Middle frontal gyrus (tissue), 1 donor: ENCODE results near the gene MOB2.

Experiments used
- DNase-seq: peaks from one replicate; pipeline ENCODE4 v3.0.0-alpha.2; 2015; ENCODE audit warnings: low spot score; ENCODE audit errors: extremely low spot score

The MOB2 gene

DNA sequence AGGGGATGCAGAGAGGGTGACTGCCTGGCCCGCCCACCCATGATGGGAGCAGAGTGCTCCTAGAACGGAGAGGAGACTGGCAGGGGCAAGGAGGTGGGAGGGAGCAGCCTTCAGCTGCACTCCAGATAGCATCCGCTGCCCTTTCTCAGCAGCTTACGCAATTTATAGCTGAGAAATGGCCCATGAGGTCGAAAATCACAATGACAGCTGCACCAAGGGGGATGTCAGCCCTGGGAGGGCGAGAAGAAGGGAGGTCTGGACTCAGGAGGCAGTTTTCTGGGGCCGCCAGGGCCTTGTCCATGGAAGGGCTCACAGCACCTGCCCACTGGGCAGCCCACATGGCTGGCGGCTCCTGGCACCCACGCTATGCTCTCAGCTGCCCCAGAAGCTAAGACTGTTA lies 17.6 kb upstream of the MOB2 start:
- DNase-seq: no peak

DNA sequence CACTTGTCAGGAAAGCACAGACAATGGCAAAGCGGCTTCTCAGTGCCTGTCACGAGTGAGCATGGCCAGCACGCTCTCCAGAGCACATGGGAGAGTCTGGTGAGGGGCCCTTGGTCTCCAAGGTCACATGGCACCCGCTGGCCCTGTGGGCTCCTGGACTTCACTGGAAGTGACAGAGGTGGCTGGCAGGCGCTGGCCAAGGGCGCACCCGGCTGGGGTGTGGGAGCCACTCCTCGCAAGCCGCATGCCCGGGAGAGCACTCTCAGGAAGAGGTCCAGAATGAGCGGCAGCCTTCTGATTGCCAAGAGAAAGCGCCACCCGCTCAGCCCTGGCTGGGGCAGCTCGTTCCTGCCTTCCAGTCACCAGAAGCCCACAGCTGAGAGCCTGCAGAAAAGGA lies 17.1 kb upstream of the MOB2 start:
- no peak for DNase-seq

DNA sequence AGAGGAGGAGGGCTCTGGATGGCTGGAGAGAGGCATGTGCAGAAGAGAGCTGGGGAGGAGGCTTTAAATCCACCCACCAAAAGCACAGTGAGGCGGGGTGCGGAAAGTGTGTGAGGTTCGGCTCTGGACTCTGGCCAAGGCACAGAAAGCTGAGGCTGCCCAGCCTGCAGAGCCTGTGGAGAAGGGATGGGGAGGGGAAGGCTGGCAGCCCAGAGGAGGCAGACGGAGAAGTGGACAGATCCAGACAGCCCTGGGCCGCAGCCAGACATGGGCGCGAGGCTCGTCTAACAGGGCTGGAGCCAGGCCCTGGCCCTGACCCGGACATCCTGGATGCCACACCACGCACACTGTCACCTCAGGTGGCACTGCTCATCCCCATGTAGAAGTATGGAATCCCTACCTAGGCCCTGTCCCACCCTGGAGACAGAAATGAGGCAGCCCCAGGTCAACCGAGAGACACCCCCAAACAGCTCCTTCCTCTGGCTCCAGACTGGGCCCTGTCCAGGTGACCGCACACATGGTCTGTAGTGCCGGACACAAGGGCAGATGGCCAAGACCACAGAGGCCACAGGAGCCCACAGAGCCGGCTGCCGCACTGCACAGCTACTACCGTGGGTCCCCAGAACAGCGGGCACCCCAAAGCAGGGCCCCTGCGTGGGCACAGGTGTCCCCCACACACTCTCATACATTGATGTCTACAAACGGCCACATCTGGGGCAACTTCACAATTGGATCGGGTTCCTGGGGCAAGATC lies 16.6 kb upstream of the MOB2 start:
- peak; percentile 61 for DNase-seq

DNA sequence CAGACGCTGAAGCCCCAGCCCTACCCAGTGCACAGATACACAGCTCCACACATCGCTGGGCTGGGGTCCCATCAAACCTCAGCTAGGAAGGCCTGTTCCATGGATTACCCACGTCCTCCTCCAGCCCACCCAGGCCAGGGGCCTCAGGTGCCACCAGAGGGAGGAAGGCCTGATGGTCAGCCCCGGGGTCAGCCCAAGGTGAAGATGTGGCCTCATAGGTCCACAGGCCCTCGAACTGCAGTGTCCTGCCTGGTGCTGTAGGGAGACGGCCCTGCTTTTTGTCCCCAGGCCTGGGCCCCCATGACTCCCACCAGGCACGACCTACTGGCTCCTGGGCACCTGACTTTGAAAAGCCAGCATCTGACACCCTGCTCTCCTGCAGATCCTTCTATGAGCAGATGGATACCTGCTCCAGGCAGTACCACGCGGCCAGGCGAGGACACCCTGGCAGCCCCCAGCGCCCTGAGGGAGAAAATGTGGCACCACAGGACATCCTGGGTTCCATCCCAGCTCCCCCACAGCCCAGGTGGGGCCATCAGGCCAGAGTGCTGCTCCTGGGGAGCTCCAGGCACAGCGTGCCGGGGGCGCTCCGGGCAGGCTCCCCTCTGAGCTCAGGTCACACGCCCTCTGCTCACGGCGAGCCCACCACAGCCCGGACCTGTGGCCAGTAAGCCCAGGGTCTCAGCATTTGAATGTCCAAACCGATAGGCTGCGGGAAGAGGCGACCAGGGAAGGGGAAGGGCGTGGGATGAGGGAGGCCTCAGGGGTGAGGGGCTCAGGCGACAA lies 15.8 kb upstream of the MOB2 start:
- DNase-seq: no peak

DNA sequence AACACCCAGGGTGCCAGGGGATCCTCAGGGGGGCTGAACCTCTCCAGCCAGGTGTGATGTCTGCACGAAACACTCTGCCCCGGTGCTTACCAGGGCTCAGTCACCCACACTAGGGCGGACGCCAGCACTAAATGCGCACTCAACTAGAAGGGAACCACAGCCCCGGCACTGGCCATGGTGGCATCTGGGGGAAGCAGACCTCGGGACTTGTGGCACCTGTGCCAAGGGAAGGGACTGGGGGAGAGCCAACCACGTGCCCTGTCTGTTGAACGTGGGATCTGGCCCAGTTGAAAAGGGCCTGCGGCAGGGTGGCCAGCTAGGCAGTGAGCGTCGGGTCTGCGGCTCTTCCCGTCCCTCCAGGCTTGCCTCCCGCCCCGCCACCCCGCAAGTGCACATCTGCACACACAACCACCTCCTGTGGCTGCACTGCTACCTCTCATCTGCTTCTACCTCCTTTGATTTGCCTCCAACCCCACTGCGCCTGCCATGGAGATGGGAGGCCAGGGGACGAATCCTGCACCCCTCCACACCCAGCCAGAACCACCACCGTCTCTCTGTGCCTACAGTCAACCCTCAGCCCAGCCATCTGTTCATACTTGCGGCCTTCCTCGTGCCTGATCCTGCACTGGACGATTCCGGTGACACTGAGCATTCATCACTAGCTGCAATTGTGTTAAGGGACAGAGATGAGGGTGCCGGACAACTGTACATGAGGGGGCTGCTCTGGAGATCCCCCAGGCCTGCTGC lies 15.0 kb upstream of the MOB2 start:
- DNase-seq: no peak

DNA sequence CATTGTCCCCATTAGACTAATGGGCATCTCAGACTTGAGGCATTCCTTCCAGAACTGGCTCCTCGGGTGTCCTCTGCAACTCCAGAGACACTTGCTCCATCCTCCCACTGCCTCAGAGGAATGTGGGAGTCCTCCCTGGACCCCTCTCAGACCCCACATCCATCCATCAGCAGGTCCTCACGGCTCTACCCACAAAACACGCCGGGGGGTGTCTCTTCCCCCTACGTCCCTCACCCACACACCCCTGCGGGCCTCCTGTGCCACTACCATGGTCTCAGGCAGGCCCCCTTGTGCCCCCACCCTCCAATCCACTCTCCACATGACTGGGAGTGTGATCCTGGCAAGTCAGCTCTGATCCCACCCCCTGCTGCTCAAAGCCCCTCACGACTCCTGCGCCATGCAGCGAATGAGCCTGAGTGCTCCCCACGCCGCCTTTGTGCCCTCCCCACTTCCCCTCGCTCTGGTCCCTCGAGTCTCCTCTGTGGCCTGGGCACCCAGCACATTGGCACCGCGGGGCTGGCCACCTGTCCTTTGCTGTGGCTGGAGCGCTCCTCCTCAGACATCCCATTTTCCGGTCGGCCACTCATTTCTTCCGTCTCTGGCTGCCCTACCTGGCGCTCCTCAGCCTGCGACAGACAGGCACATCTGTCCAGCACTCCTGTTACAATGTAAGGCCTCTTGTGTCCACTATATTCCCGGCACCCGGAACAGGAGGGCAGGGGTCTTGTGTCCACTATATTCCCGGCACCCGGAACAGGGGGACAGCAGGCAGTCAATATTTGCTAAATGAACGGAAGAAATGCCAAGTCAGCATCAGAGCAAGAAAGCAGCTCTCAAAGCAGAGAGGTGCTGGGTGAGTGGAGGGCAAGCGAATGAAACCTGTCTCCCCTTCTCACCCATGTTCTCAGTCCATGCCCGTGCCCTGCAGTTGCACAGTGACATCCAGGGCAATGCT lies 14.2 kb upstream of the MOB2 start:
- no peak for DNase-seq

DNA sequence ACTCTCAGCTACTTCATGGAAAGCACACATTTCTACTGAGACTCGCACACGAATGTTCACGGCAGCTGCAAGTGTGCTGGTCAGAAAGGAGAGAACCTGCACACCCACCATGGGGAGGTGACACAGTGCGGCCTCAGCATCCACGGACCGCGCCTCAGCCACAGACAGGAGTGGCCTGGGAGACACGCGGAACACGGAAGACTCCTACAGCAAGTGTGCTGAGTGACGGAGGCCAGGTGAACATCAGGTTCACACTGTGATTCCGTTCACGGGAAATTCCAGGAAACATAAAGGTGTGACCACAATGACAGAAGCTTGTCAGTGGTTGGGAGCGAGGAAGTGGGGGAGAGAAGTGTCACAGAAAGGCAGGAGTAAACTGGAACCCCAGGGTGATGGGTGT lies 13.3 kb upstream of the MOB2 start:
- no peak for DNase-seq

DNA sequence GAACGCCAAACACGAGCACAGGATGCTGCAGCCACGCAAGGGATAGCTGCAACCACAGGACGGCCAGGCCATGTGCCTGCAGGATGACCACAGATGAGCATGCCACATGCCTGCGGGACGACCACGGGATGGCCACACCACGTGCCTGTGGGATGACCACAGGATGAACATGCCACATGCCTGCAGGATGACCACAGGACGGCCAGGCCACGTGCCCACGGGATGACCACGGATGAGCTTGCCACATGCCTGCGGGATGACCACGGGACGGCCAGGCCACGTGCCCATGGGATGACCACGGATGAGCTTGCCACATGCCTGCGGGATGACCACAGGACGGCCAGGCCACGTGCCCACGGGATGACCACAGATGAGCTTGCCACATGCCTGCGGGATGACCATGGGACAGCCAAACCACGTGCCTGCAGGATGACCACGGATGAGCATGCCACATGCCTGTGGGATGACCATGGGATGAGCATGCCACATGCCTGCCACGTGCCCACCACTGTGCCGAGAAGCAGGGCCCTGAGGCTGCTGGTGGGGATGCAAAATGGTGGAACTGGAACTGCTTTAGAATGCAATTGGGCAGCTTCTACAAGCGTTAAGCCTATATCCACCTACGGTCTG lies 12.8 kb upstream of the MOB2 start:
- DNase-seq: no peak

DNA sequence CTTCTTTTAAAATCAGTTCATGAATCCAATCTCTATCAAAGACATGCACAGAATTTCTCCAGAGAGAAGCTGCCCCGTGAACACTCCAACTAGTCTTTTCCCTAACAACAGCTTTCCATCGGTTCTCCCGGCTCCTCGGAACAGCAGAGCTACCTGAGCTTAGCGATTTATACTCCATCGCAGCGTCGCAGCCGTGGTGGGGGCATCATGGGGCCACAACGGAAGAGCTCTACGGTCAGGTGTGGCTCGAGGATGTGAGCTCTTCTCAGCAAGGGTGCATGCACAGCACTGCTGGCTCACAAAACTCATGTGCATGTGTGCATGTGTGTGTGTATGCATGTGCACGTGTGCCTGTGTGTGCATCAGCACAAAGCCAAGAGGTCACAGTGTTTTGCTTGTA lies 11.7 kb upstream of the MOB2 start:
- no peak for DNase-seq

DNA sequence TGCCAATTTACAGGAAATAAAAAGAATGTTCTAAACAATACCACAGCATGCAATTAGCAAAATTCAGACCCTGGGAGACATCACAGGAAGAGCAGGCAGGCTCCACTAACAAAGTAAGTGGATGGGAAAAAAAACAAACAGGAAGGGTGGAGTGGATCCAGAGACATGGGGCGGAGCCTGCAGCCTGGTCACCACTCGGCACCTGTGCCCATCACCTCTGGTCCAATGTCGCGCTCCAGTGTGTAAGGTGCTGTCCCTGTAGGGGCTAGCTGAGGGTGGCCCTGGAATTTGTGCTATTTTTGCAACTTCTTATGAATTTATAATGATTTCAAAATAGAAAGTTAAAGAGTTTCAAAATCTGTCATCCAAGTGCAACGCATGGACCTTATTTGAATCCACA lies 11.0 kb upstream of the MOB2 start:
- DNase-seq: no peak

DNA sequence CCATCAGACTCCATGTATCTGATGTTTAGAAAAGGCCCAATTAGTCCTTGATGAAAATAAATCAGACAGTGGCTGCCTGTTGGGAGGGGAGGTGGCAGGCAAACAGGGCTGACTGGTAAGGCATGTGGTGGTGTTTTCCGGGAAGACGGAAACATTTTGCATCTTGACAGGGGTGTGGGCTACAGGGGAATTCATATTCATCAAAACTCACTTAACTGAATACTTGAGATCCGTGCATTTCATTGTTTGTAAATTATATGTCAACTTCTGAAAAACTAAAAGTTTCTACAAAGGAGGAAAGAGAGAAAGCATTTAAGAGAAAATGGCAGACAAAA lies 10.1 kb upstream of the MOB2 start:
- DNase-seq: no peak

DNA sequence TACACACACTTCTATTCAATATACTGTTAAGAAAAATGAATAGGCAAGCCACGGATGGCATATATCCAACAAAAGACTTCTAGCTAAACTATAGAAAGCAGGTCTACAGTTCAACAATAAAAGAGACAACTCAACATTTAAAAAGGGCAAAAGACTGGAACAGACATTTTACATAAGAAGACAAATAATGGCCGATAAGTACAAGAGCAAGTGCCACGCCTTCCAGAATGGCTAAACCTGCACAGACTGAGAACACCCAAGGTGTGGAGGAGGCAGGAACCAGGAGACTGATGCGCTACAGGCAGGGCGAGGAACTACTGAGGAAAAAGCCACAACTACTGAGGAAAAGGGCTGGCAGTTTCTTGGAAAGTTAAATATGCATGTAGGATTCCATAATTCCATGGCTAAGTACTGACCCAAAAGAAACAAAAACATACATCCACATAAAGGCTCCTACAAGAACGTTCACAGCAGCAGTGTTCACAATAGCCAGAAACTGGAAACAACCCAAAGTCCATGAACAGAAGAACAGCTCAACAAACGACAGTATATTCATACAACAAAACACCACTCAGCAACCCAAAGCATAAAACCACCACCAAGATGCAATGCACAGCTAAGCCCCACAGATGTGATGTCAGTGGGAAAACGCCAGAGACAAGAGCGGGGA lies 9.6 kb upstream of the MOB2 start:
- no peak for DNase-seq

DNA sequence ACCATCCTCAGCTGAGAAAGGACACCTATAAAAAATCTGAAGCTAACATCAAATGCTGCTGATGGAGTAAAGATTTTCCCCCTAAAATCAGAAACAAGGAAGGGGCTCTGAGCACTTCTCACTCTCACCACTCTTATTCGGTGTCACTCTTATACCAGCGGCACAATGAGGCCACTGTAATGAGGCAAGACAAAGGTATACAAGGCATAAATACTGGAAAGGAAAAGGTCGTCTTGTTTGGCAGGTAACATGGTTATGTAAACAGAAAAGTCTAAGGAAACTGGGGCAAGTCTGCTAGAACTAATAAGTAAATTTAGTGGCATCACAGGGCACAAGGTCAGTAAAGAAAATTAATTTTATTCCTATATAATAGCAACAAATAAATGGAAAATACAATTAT lies 8.1 kb upstream of the MOB2 start:
- no peak for DNase-seq

DNA sequence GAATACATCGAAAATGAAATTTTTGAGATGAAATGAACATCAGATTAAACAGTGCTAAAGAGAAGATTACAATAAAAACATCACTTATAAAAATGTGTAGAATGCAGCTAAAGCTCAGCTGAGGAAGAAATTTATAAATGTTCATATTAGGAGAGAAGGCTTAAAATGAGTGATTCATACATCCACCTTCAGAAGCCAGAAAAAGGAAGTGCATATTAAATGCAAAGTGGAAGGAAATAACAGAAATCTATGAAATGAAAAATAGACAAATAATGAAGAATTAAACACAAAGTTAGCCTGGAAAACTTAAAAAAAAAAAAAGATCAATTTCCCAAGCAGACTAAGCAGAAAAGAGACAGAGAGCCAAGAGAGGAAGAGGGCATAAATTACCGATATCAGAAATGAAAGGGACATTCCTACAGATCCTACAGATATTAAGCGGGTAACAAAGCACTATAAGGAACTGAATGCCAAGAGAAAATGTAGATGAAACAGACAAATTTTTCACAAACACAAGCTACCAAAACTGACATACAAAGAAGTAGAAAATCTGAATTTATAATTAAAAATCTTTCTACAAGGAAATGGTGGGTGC lies 7.2 kb upstream of the MOB2 start:
- DNase-seq: no peak

DNA sequence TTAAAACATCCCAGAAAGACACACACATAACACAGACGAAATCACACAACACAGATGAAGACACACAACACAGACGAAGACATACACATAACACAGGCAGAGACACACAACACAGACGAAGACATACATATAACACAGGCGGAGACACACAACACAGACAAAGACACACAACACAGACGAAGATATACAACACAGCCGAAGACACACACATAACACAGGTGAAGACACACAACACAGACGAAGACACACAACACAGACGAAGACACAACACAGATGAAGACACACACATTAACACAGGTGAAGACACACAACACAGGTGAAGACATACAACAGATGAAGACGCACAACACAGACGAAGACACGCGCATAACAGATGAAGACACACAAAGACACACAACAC lies 4.8 kb upstream of the MOB2 start:
- DNase-seq: no peak

DNA sequence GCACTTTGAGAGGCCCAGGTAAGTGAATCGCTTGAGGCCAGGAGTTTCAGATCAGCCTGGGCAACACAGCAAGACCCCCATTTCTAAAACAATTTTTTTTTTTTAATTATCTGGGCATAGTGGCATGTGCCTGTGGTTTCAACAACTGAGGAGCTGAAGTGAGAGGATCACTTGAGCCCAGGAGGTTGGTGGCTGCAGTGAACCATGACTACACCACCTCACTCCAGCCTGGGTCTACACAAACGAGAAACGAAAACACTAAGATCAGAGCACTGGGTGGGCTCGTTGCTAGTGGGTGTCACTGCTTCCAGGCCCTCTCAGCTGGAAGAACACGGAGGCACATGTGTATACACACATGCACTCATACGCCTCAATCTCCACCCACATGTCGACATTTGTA lies 4.1 kb upstream of the MOB2 start:
- no peak for DNase-seq

DNA sequence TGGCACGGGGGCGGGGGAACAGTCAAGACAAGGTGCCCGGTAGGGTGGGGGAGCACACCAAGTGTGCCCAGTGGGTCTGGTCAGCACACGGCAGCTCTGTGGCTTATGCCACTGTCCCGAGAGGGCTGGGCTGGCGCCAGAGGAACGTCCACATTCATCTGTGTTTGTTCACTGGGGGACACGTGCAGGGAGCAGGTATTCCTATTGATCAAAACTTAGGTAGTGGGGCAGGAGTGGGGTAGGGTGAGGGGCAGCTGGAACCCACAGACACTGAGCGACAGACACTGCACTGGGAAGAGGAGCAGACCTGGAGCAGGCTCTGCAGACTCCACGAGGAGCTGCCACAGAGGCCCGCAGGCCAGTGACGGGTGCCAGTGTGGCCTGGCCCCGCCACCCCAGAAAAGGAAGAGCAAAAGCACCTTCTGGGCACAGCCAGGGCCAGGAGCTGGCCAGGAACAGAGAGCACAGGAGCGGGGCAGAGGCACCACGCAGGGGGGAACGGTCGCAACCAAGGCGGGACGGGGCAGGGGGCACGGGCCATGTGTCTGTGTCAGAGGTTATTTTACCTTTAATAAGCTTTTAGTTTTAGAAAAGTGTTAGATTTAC lies 2.1 kb upstream of the MOB2 start:
- DNase-seq: no peak

DNA sequence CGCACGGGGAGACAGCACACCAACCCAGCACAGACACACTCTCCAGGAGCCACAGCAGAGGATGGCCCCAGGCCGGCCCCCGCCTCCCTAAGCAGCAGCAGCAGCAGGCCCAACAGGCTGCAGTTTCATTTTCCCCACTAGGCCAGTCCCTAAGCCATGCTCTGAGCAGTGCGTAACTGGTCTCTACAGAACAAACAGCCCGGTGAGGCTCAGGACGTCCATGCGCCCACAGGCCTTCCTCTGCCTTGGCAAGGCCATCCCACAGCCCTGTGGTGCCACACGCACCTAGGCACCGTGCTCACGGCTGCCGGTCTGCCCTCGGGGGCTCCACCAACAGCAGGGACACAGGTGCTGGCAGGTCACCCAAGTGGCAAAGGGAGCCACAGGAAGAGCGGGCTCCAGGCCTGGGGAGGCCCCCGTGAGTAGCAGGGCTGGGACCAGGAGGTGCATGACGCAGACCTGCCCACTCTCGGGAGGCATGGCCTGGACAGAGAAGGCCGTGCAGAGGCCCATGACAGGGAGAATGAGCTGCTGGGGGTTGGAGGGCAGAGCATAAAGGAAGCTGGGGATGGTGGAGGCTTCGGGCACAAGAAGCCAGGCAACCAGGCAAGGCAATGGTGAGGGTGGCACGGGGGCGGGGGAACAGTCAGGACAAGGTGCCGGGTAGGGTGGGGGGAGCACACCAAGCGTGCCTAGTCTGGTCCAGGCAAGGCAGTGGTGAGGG lies 1.4 kb upstream of the MOB2 start:
- no peak for DNase-seq
